OCI-LY3 (cell line): ENCODE data around the gene SUPT3H.

ENCODE experiments used
- H2AFZ ChIP-seq: fragments of 200-600, 300-600 bp; shearing (Covaris generic); 2 replicates; pipeline ENCODE4 v1.6.0; 2014; ENCODE audit warnings: antibody characterized with exemption, low read depth, low read length
- H3K27ac ChIP-seq: fragments of 200-600, 300-600 bp; sonication (generic); 2 replicates; pipeline ENCODE4 v1.5.1; 2014; ENCODE audit warnings: mild to moderate bottlenecking, low read length, moderate library complexity, mixed read lengths
- H3K27me3 ChIP-seq: fragments of 200-600, 300-600 bp; sonication (generic); 2 replicates; pipeline ENCODE4 v1.6.1; 2014; ENCODE audit warnings: low read depth, low read length, mixed read lengths
- H3K36me3 ChIP-seq: fragments of 200-600, 300-600 bp; sonication (generic); replicated peaks from 2 replicates; pipeline ENCODE3; 2014; ENCODE audit warnings: low read depth, low read length, mixed read lengths
- H3K4me1 ChIP-seq: fragments of 300-600, 200-600 bp; sonication (generic); 2 replicates; pipeline ENCODE4 v1.6.1; 2014; ENCODE audit warnings: low read length, mixed read lengths
- H3K4me2 ChIP-seq: fragments of 200-600, 300-600 bp; sonication (generic); 2 replicates; pipeline ENCODE4 v1.6.1; 2014; ENCODE audit warnings: low read length, mixed read lengths
- H3K4me3 ChIP-seq: fragments of 300-600, 200-600 bp; sonication (generic); 2 replicates; pipeline ENCODE4 v1.5.1; 2014; ENCODE audit warnings: antibody characterized with exemption, mild to moderate bottlenecking, low read length, moderate library complexity
- H3K79me2 ChIP-seq: fragments of 300-600, 200-600 bp; shearing (Covaris generic); 2 replicates; pipeline ENCODE4 v1.6.1; 2014; ENCODE audit warnings: mild to moderate bottlenecking, low read length, mixed read lengths
- H3K9ac ChIP-seq: fragments of 300-600, 200-600 bp; shearing (Covaris generic); 2 replicates; pipeline ENCODE4 v1.6.0; 2014; ENCODE audit warnings: mild to moderate bottlenecking, low read length, moderate library complexity
- H3K9me3 ChIP-seq: fragments of 200-600, 300-600 bp; shearing (Covaris generic); 2 replicates; pipeline ENCODE4 v1.6.1; 2014; ENCODE audit warnings: low read length, mixed read lengths; ENCODE audit not compliant: insufficient read depth
- H4K20me1 ChIP-seq: fragments of 200-600, 300-600 bp; sonication (generic); 2 replicates; pipeline ENCODE4 v1.6.1; 2016; ENCODE audit warnings: low read length, mixed read lengths; ENCODE audit not compliant: insufficient read depth
- CTCF ChIP-seq: fragments of 200-600, 300-600 bp; sonication (generic); IDR thresholded peaks from 2 replicates; pipeline ENCODE4 v1.5.1; 2014; ENCODE audit warnings: antibody characterized with exemption, low read length, low read depth
- EZH2phosphoT487 ChIP-seq: fragments of 200-600 bp; shearing (Covaris generic); IDR thresholded peaks from 2 replicates; pipeline ENCODE4 v1.6.1; 2018; ENCODE audit warnings: antibody characterized with exemption, mixed run types, low read depth

SUPT3H gene

GRCh38 chr6:45256697-45257695 is 120.7 kb downstream of the SUPT3H start:
- Histone ChIP-seq H3K4me2 (no peak overlapping the region), H2AFZ (no peak overlapping the region), H3K4me1 (no peaks in the 10 kb centered on the region), H4K20me1 (no peaks in the 10 kb centered on the region), H3K79me2 (no peaks in the 10 kb centered on the region), H3K9me3 (no peaks in the 10 kb centered on the region), H3K27me3 (no peaks in the 10 kb centered on the region), H3K4me3 (no peak overlapping the region), H3K27ac (no peak overlapping the region), H3K9ac (no peak overlapping the region), H3K36me3 (no peaks in the 10 kb centered on the region)
- no peak for TF ChIP-seq CTCF

- Histone ChIP-seq H3K9me3 (no peaks in the 10 kb centered on the region), H2AFZ (no peak overlapping the region), H3K36me3 (no peaks in the 10 kb centered on the region), H3K27me3 (no peaks in the 10 kb centered on the region), H3K27ac (no peak overlapping the region), H3K79me2 (no peaks in the 10 kb centered on the region), H3K4me2 (no peak overlapping the region), H3K4me1 (no peaks in the 10 kb centered on the region; the same call in 1 of the 2 replicates), H3K4me3 (no peak overlapping the region), H3K9ac (no peak overlapping the region), H4K20me1 (no peaks in the 10 kb centered on the region)
- no peak for TF ChIP-seq EZH2phosphoT487
- TF ChIP-seq CTCF, result no peak
Observed at GRCh38 chr6:45255434-45255833, 122.3 kb downstream of the SUPT3H start.

GRCh38 chr6:45254253-45254652 is 123.5 kb downstream of the SUPT3H start:
- Histone ChIP-seq H3K9ac (no peak overlapping the region), H2AFZ (no peak overlapping the region), H3K79me2 (no peaks in the 10 kb centered on the region), H3K4me2 (no peak overlapping the region), H3K9me3 (no peaks in the 10 kb centered on the region), H3K27me3 (no peaks in the 10 kb centered on the region), H3K4me1 (no peaks in the 10 kb centered on the region; the same call in 1 of the 2 replicates), H4K20me1 (no peaks in the 10 kb centered on the region), H3K4me3 (no peak overlapping the region), H3K36me3 (no peaks in the 10 kb centered on the region), H3K27ac (no peak overlapping the region)
- no peak for TF ChIP-seq CTCF
- no peak for TF ChIP-seq EZH2phosphoT487

- no peak for TF ChIP-seq EZH2phosphoT487
- no peak for TF ChIP-seq CTCF
- no peak overlapping the region for H3K9ac ChIP-seq
- no peaks in the 10 kb centered on the region for H4K20me1 ChIP-seq
- H2AFZ ChIP-seq, result no peak overlapping the region
- H3K4me1 ChIP-seq, result no peaks in the 10 kb centered on the region; the same call in 1 of the 2 replicates
- H3K36me3 ChIP-seq, result no peaks in the 10 kb centered on the region
- H3K27ac ChIP-seq, result no peak overlapping the region
- H3K4me3 ChIP-seq, result no peak overlapping the region
- H3K9me3 ChIP-seq, result no peaks in the 10 kb centered on the region
- H3K79me2 ChIP-seq, result no peaks in the 10 kb centered on the region
- H3K27me3 ChIP-seq, result no peaks in the 10 kb centered on the region
- H3K4me2 ChIP-seq, result no peak overlapping the region
Observed at GRCh38 chr6:45253453-45253852, 124.3 kb downstream of the SUPT3H start.
